Kidney tubule cell (primary cell): Measurements from ENCODE around the gene OTOA.
"Not testable (repeated sequence)": the region's sequence is repeated elsewhere in the genome, so short reads cannot be mapped to it uniquely, and the experiment has no call there.

Source experiments
- DNase-seq: peaks from one replicate; pipeline ENCODE4 v3.0.0-alpha.2; 2018; ENCODE audit warnings: low spot score

The OTOA gene

GRCh38 chr16:21722771-21723455, 59.1 kb downstream of the OTOA start:
- no peak for DNase-seq

- no peak for DNase-seq
Observed at GRCh38 chr16:21723532-21723931, 59.8 kb downstream of the OTOA start.

- no peak for DNase-seq
Observed at GRCh38 chr16:21727344-21727743, 63.6 kb downstream of the OTOA start.

GRCh38 chr16:21731233-21731632, 67.5 kb downstream of the OTOA start:
- DNase-seq: not testable (repeated sequence)

- DNase-seq: not testable (repeated sequence)
Observed at GRCh38 chr16:21740637-21741036, 76.9 kb downstream of the OTOA start.

- not testable (repeated sequence) for DNase-seq
Observed at GRCh38 chr16:21756192-21757079, 92.7 kb downstream of the OTOA start.

GRCh38 chr16:21757080-21757671, 93.4 kb downstream of the OTOA start:
- DNase-seq: not testable (repeated sequence)

- not testable (repeated sequence) for DNase-seq
Observed at GRCh38 chr16:21768280-21768679, 104.5 kb downstream of the OTOA start.

GRCh38 chr16:21768810-21769209, 105.0 kb downstream of the OTOA start:
- not testable (repeated sequence) for DNase-seq

GRCh38 chr16:21769284-21769683, 105.5 kb downstream of the OTOA start:
- peak; percentile 96 for DNase-seq

GRCh38 chr16:21770584-21770983, 106.8 kb downstream of the OTOA start:
- not testable (repeated sequence) for DNase-seq

GRCh38 chr16:21772547-21773206, 108.9 kb downstream of the OTOA start:
- not testable (repeated sequence) for DNase-seq

- not testable (repeated sequence) for DNase-seq
Observed at GRCh38 chr16:21773207-21773553, 109.4 kb downstream of the OTOA start.

- not testable (repeated sequence) for DNase-seq
Observed at GRCh38 chr16:21780525-21780924, 116.8 kb downstream of the OTOA start.

- DNase-seq: not testable (repeated sequence)
Observed at GRCh38 chr16:21790506-21790905, 126.7 kb downstream of the OTOA start.

GRCh38 chr16:21793310-21793709, 129.5 kb downstream of the OTOA start:
- not testable (repeated sequence) for DNase-seq

- DNase-seq: not testable (repeated sequence)
Observed at GRCh38 chr16:21798601-21799000, 134.8 kb downstream of the OTOA start.

- peak; percentile 43 for DNase-seq
Observed at GRCh38 chr16:21801538-21802374, 138.0 kb downstream of the OTOA start.

GRCh38 chr16:21802375-21802663, 138.6 kb downstream of the OTOA start:
- DNase-seq: not testable (repeated sequence)
